ENCODE results near the gene GSTK1.

- TF ChIP-seq CTCF (IDR thresholded peaks at IDR 0.05) (no peak), POLR2A (IDR thresholded peaks at IDR 0.05) (no peak)
Observed at GRCh38 chr7:143269251-143269650, 6.0 kb downstream of the GSTK1 start.
